ENCODE measurements around the gene ARMC12. TPM values are rescaled to one million over a fixed set of nuclear protein-coding genes. Genes with fewer than 3 reads are reported as not detected.

The ARMC12 gene
- total RNA-seq, 2 experiments from 2014 or later: 1.0 to 1.1 TPM

GRCh38 chr6:35722121-35722761 lies 14.6 kb upstream of the ARMC12 start:
- no peak for ATAC-seq
- DNase-seq: no peak
- H3K4me1 Mint-ChIP-seq (ENCODE audit: low read depth): peaks cover 76% of the 10 kb centered on the region
- TF ChIP-seq, protein P1, sequence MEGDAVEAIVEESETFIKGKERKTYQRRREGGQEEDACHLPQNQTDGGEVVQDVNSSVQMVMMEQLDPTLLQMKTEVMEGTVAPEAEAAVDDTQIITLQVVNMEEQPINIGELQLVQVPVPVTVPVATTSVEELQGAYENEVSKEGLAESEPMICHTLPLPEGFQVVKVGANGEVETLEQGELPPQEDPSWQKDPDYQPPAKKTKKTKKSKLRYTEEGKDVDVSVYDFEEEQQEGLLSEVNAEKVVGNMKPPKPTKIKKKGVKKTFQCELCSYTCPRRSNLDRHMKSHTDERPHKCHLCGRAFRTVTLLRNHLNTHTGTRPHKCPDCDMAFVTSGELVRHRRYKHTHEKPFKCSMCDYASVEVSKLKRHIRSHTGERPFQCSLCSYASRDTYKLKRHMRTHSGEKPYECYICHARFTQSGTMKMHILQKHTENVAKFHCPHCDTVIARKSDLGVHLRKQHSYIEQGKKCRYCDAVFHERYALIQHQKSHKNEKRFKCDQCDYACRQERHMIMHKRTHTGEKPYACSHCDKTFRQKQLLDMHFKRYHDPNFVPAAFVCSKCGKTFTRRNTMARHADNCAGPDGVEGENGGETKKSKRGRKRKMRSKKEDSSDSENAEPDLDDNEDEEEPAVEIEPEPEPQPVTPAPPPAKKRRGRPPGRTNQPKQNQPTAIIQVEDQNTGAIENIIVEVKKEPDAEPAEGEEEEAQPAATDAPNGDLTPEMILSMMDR (IDR thresholded peaks at IDR 0.05): no peak
- POLR2A ChIA-PET: interaction anchor here (0.6 to 1.0 kb wide), 3 partner anchors 9 to 811 kb away, joined by 3 to 4 read pairs (median 3); no protein-coding TSS in a partner anchor
- H3K4me3 Mint-ChIP-seq: no peak overlapping the region
- CTCF ChIA-PET: interaction anchor here (1.5 kb wide), 1 partner anchor 35 kb away, joined by 6 read pairs; no protein-coding TSS in a partner anchor
- H3K36me3 Mint-ChIP-seq (ENCODE audit: low read depth): no peaks in the 10 kb centered on the region
- intact Hi-C loops (cut with micrococcal nuclease): no loop called here
- no peaks in the 10 kb centered on the region for H3K9me3 Mint-ChIP-seq
- no peaks in the 10 kb centered on the region for H3K27me3 Mint-ChIP-seq
- H3K27ac Mint-ChIP-seq: no peak overlapping the region

DNA sequence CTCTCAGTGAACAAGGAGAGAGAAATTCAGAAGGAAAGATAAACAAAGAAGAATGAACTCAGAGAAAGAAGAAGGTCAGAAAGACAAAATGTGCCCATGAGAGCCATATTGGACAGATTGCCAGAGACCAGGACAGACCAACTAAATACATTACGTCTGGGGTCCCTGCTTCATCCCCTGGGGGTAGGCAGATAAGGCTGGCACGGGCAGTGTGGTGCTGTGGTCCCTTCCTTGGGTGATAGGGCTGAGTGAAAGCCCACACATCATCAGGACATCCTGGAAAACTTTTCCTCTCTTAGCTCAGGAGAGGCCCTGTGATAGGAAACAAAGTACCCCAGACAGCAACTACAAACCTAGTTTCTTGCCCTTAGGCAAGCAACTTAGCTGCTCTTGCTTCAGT lies 13.2 kb upstream of the ARMC12 start:
- no peak overlapping the region for H3K27ac Mint-ChIP-seq

GRCh38 chr6:35724059-35724458 lies 12.8 kb upstream of the ARMC12 start:
- POLR2A ChIA-PET: interaction anchor here (0.6 kb wide), 3 partner anchors 52 to 423 kb away, joined by 3 to 4 read pairs (median 3); no protein-coding TSS in a partner anchor
- ATAC-seq (no peak), DNase-seq (no peak)
- CTCF ChIA-PET: interaction anchor here (0.6 to 3.3 kb wide), 2 partner anchors 8 to 12 kb away, joined by 3 to 12 read pairs; partner anchors contain the start of gene ARMC12
- no peaks in the 10 kb centered on the region for H3K9me3 Mint-ChIP-seq
- intact Hi-C loops (cut with micrococcal nuclease): no loop called here
- H3K36me3 Mint-ChIP-seq (ENCODE audit: low read depth): no peaks in the 10 kb centered on the region
- no peak overlapping the region for H3K27ac Mint-ChIP-seq
- H3K27me3 Mint-ChIP-seq: no peaks in the 10 kb centered on the region
- no peak overlapping the region for H3K4me3 Mint-ChIP-seq
- H3K4me1 Mint-ChIP-seq (ENCODE audit: low read depth): peaks cover 71% of the 10 kb centered on the region
- TF ChIP-seq, protein P1 (IDR thresholded peaks at IDR 0.05): no peak

More for the DNA sequence above, 13.2 kb upstream of the ARMC12 start:
- Mint-ChIP-seq H3K27me3 (no peaks in the 10 kb centered on the region), H3K4me3 (no peak overlapping the region), H3K9me3 (no peaks in the 10 kb centered on the region), H3K4me1 (ENCODE audit: low read depth) (peaks cover 72% of the 10 kb centered on the region), H3K36me3 (ENCODE audit: low read depth) (no peaks in the 10 kb centered on the region)
- no peak for ATAC-seq
- POLR2A ChIA-PET: interaction anchor here (0.6 kb wide), 2 partner anchors 52 to 75 kb away, joined by 3 to 4 read pairs; no protein-coding TSS in a partner anchor
- intact Hi-C loops (cut with micrococcal nuclease): no loop called here
- CTCF ChIA-PET: interaction anchor here (3.3 kb wide), 1 partner anchor 13 kb away, joined by 12 read pairs; the partner anchor contains the start of gene ARMC12
- TF ChIP-seq, protein P1 (IDR thresholded peaks at IDR 0.05): no peak
- no peak for DNase-seq

GRCh38 chr6:35724471-35724870 lies 12.4 kb upstream of the ARMC12 start:
- no peaks in the 10 kb centered on the region for H3K9me3 Mint-ChIP-seq
- no peak overlapping the region for H3K4me3 Mint-ChIP-seq
- H3K27ac Mint-ChIP-seq: no peak overlapping the region
- ATAC-seq: no peak
- CTCF ChIA-PET: interaction anchor here (0.6 to 3.3 kb wide), 3 partner anchors 8 to 12 kb away, joined by 3 to 12 read pairs (median 4); partner anchors contain the start of gene ARMC12
- no peaks in the 10 kb centered on the region for H3K27me3 Mint-ChIP-seq
- H3K4me1 Mint-ChIP-seq (ENCODE audit: low read depth): peaks cover 71% of the 10 kb centered on the region
- POLR2A ChIA-PET: interaction anchor here (0.6 kb wide), 2 partner anchors 25 to 424 kb away, joined by 3 read pairs; no protein-coding TSS in a partner anchor
- TF ChIP-seq, protein P1 (IDR thresholded peaks at IDR 0.05): no peak
- intact Hi-C loops (cut with micrococcal nuclease): no loop called here
- H3K36me3 Mint-ChIP-seq (ENCODE audit: low read depth): no peaks in the 10 kb centered on the region
- DNase-seq: no peak

All from activated CD8-positive, alpha-beta T cell treated with anti-CD3 and anti-CD28 coated beads for 36 hours (primary cell).